Mesenchymal stem cell (in vitro differentiated cells and primary cell): ENCODE data around the gene ABLIM2.

ENCODE experiments used
- DNase-seq: peaks from one replicate; pipeline ENCODE4 v3.0.0-alpha.2; 2013
- H2AFZ ChIP-seq: one replicate; pipeline ENCODE4 v1.6.1; 2013; ENCODE audit warnings: low read depth, mild to moderate bottlenecking, control low read depth, inconsistent platforms, low read length, moderate library complexity
- H2AK5ac ChIP-seq: 2 replicates; pipeline ENCODE4 v1.6.1; 2013; ENCODE audit warnings: low read length, moderate library complexity, mild to moderate bottlenecking, inconsistent platforms; ENCODE audit not compliant: severe bottlenecking
- H2BK120ac ChIP-seq: one replicate; pipeline ENCODE4 v1.6.1; 2013; ENCODE audit warnings: low read depth, mild to moderate bottlenecking, inconsistent platforms, low read length, moderate library complexity
- H2BK12ac ChIP-seq, 2 experiments: one replicate each; pipeline ENCODE4 v1.6.1; 2013; ENCODE audit warnings: inconsistent platforms in 2 of 2, low read length in 2 of 2, mild to moderate bottlenecking in 2 of 2, moderate library complexity in 2 of 2, control low read depth in 1 of 2
- H2BK15ac ChIP-seq: one replicate; pipeline ENCODE4 v1.6.1; 2013; ENCODE audit warnings: mild to moderate bottlenecking, low read depth, inconsistent platforms; ENCODE audit not compliant: poor library complexity, severe bottlenecking
- H2BK5ac ChIP-seq: 2 replicates; pipeline ENCODE4 v1.6.1; 2013; ENCODE audit warnings: low read depth, mild to moderate bottlenecking, low read length, control low read depth, inconsistent platforms; ENCODE audit not compliant: poor library complexity, severe bottlenecking
- H3K14ac ChIP-seq, 2 experiments: one replicate each; pipeline ENCODE4 v1.6.1; 2013; ENCODE audit warnings: inconsistent platforms in 2 of 2, low read length in 2 of 2, control low read depth in 1 of 2, mild to moderate bottlenecking in 1 of 2, moderate library complexity in 1 of 2
- H3K18ac ChIP-seq, 2 experiments: one replicate each; pipeline ENCODE4 v1.6.1; 2013; ENCODE audit warnings: inconsistent platforms in 2 of 2, low read length in 2 of 2, control low read depth in 1 of 2, low read depth in 1 of 2, mild to moderate bottlenecking in 1 of 2
- H3K23ac ChIP-seq, 2 experiments: one replicate each; pipeline ENCODE4 v1.6.1; 2013; ENCODE audit warnings: inconsistent platforms in 2 of 2, low read length in 2 of 2, mild to moderate bottlenecking in 2 of 2, moderate library complexity in 2 of 2, control low read depth in 1 of 2
- H3K27ac ChIP-seq: 2 replicates; pipeline ENCODE4 v1.5.1; 2013; ENCODE audit warnings: mild to moderate bottlenecking, moderate library complexity, low read length, control low read depth, inconsistent platforms; ENCODE audit not compliant: poor library complexity, severe bottlenecking
- H3K27me3 ChIP-seq, 2 experiments: 2 replicates each; pipeline versions ENCODE4 v1.6.1 to v1.7.0; 2013; ENCODE audit warnings: low read length in 2 of 2, mild to moderate bottlenecking in 2 of 2, moderate library complexity in 2 of 2, control low read depth in 1 of 2, inconsistent platforms in 1 of 2; ENCODE audit not compliant: control insufficient read depth in 1 of 2, insufficient read depth in 1 of 2
- H3K36me3 ChIP-seq, 2 experiments: 2 replicates each; pipeline versions ENCODE4 v1.6.1 to v1.7.0; 2013; ENCODE audit warnings: low read length in 2 of 2, control low read depth in 1 of 2, inconsistent platforms in 1 of 2, low read depth in 1 of 2, mild to moderate bottlenecking in 1 of 2; ENCODE audit not compliant: insufficient read depth in 2 of 2, control insufficient read depth in 1 of 2
- H3K4ac ChIP-seq, 2 experiments: one replicate each; pipeline ENCODE4 v1.6.1; 2013; ENCODE audit warnings: inconsistent platforms in 2 of 2, low read length in 2 of 2, mild to moderate bottlenecking in 2 of 2, moderate library complexity in 2 of 2, control low read depth in 1 of 2, low read depth in 1 of 2
- H3K4me1 ChIP-seq: 2 replicates; pipeline ENCODE4 v1.6.1; 2013; ENCODE audit warnings: low read depth, low read length, control low read depth; ENCODE audit not compliant: control insufficient read depth, insufficient read depth
- H3K4me2 ChIP-seq: 2 replicates; pipeline ENCODE4 v1.6.1; 2013; ENCODE audit warnings: low read length, mild to moderate bottlenecking, inconsistent platforms; ENCODE audit not compliant: poor library complexity, severe bottlenecking
- H3K4me3 ChIP-seq, 2 experiments: 2 replicates each; pipeline versions ENCODE4 v1.5.1 to v1.7.0; 2013; ENCODE audit warnings: low read length in 2 of 2, mild to moderate bottlenecking in 2 of 2, control low read depth in 1 of 2, low read depth in 1 of 2; ENCODE audit not compliant: insufficient read depth in 1 of 2
- H3K79me1 ChIP-seq: replicated peaks from 2 replicates; pipeline ENCODE4 v1.6.1; 2013; ENCODE audit warnings: mild to moderate bottlenecking, control low read depth, low read length, inconsistent platforms; ENCODE audit not compliant: poor library complexity, severe bottlenecking
- H3K9ac ChIP-seq: 2 replicates; pipeline ENCODE4 v1.7.0; 2013; ENCODE audit warnings: mild to moderate bottlenecking, low read length, moderate library complexity
- H3K9me3 ChIP-seq: 2 replicates; pipeline ENCODE4 v1.7.0; 2013; ENCODE audit warnings: mild to moderate bottlenecking, low read length; ENCODE audit not compliant: control insufficient read depth
- H4K8ac ChIP-seq: one replicate; pipeline ENCODE4 v1.6.1; 2013; ENCODE audit warnings: inconsistent platforms, mild to moderate bottlenecking, low read length, moderate library complexity
- H4K91ac ChIP-seq: one replicate; pipeline ENCODE4 v1.6.1; 2013; ENCODE audit warnings: mild to moderate bottlenecking, low read length, inconsistent platforms
- WGBS: methylation state at CpG from one replicate; pipeline ENCODE4 v1.1.7; 2013; ENCODE audit warnings: mixed read lengths; 5-methylcytosine and 5-hydroxymethylcytosine counted together

ABLIM2 gene

GRCh38 chr4:8123389-8123788 lies 35.2 kb downstream of the ABLIM2 start:
- no peak overlapping the region for H3K4ac ChIP-seq
- H4K91ac ChIP-seq = no peak overlapping the region
- no peak overlapping the region for H2BK5ac ChIP-seq
- H3K4me3 ChIP-seq = no peak overlapping the region
- H2AK5ac ChIP-seq = no peak overlapping the region
- H3K27me3 ChIP-seq = peaks cover 63 to 89% of the 10 kb centered on the region in 2 experiments
- no peak overlapping the region for H3K23ac ChIP-seq
- H3K18ac ChIP-seq = no peak overlapping the region
- peaks cover 1% of the 10 kb centered on the region for H3K4me1 ChIP-seq
- 70% methylated on average over 7 of the region's 8 CpGs for WGBS
- no peaks in the 10 kb centered on the region for H3K9me3 ChIP-seq
- no peak overlapping the region for H3K14ac ChIP-seq
- no peak for DNase-seq
- no peak overlapping the region for H2BK15ac ChIP-seq
- no peak overlapping the region for H2BK120ac ChIP-seq
- H3K9ac ChIP-seq = no peak overlapping the region
- no peak overlapping the region for H2BK12ac ChIP-seq
- no peak overlapping the region for H3K4me2 ChIP-seq
- H4K8ac ChIP-seq = no peak overlapping the region
- no peaks in the 10 kb centered on the region for H3K79me1 ChIP-seq
- no peak overlapping the region for H2AFZ ChIP-seq
- no peaks in the 10 kb centered on the region for H3K36me3 ChIP-seq
- H3K27ac ChIP-seq = no peak overlapping the region

- Histone ChIP-seq H3K4me1 (peaks cover 1% of the 10 kb centered on the region), H3K14ac (no peak overlapping the region), H2BK15ac (no peak overlapping the region), H4K91ac (no peak overlapping the region), H2BK5ac (no peak overlapping the region), H3K27me3 (peaks cover 58 to 89% of the 10 kb centered on the region in 2 experiments), H3K4me2 (no peak overlapping the region), H2BK12ac (no peak overlapping the region), H2AFZ (no peak overlapping the region), H3K79me1 (no peaks in the 10 kb centered on the region), H3K4me3 (no peak overlapping the region), H4K8ac (no peak overlapping the region), H3K9me3 (no peaks in the 10 kb centered on the region), H2BK120ac (no peak overlapping the region), H3K23ac (no peak overlapping the region), H3K4ac (no peak overlapping the region), H2AK5ac (no peak overlapping the region), H3K9ac (no peak overlapping the region), H3K18ac (no peak overlapping the region), H3K27ac (no peak overlapping the region), H3K36me3 (no peaks in the 10 kb centered on the region)
- no peak for DNase-seq
- 84% methylated on average over 10 of the region's 10 CpGs for WGBS
Observed at GRCh38 chr4:8122746-8123145, 35.9 kb downstream of the ABLIM2 start.

- Histone ChIP-seq H2AFZ (no peak overlapping the region), H2BK12ac (no peak overlapping the region), H4K91ac (no peak overlapping the region), H3K79me1 (no peaks in the 10 kb centered on the region), H3K14ac (no peak overlapping the region), H3K4me1 (peaks cover 1% of the 10 kb centered on the region), H3K9me3 (no peaks in the 10 kb centered on the region), H3K4me2 (no peak overlapping the region), H3K27me3 (peaks cover 48 to 86% of the 10 kb centered on the region in 2 experiments), H4K8ac (no peak overlapping the region), H2BK120ac (no peak overlapping the region), H3K9ac (no peak overlapping the region), H2AK5ac (no peak overlapping the region), H3K36me3 (no peaks in the 10 kb centered on the region), H3K18ac (no peak overlapping the region), H2BK15ac (no peak overlapping the region), H2BK5ac (no peak overlapping the region), H3K4me3 (no peak overlapping the region), H3K23ac (no peak overlapping the region), H3K4ac (no peak overlapping the region), H3K27ac (no peak overlapping the region)
- 93% methylated on average over 16 of the region's 16 CpGs for WGBS
- DNase-seq = no peak
Observed at GRCh38 chr4:8121292-8122015, 37.2 kb downstream of the ABLIM2 start.

GRCh38 chr4:8120501-8120900 lies 38.1 kb downstream of the ABLIM2 start:
- WGBS = 86% methylated on average over 12 of the region's 12 CpGs
- no peak overlapping the region for H4K91ac ChIP-seq
- H3K4me2 ChIP-seq = no peak overlapping the region
- no peak overlapping the region for H3K4me3 ChIP-seq
- no peak overlapping the region for H3K18ac ChIP-seq
- H3K23ac ChIP-seq = no peak overlapping the region
- H2BK5ac ChIP-seq = no peak overlapping the region
- H3K14ac ChIP-seq = no peak overlapping the region
- no peak overlapping the region for H2BK120ac ChIP-seq
- H3K27ac ChIP-seq = no peak overlapping the region
- no peak overlapping the region for H2AK5ac ChIP-seq
- no peak for DNase-seq
- no peak overlapping the region for H2BK15ac ChIP-seq
- H2AFZ ChIP-seq = no peak overlapping the region
- H3K9me3 ChIP-seq = no peaks in the 10 kb centered on the region
- no peak overlapping the region for H3K9ac ChIP-seq
- no peaks in the 10 kb centered on the region for H3K79me1 ChIP-seq
- H3K4me1 ChIP-seq = peaks cover 1% of the 10 kb centered on the region
- H3K27me3 ChIP-seq = peaks cover 45 to 86% of the 10 kb centered on the region in 2 experiments
- H2BK12ac ChIP-seq = no peak overlapping the region
- H4K8ac ChIP-seq = no peak overlapping the region
- no peaks in the 10 kb centered on the region for H3K36me3 ChIP-seq
- H3K4ac ChIP-seq = no peak overlapping the region
